IPS-15b (cell line): ENCODE data around the gene ETNK2.

ENCODE experiments used
- H3K27me3 ChIP-seq: one replicate; pipeline ENCODE4 v1.6.1; 2013; ENCODE audit warnings: low read length; ENCODE audit not compliant: control insufficient read depth, insufficient read depth
- H3K36me3 ChIP-seq: one replicate; pipeline ENCODE4 v1.6.1; 2013; ENCODE audit warnings: low read length; ENCODE audit not compliant: control insufficient read depth, insufficient read depth
- H3K4me1 ChIP-seq: one replicate; pipeline ENCODE4 v1.6.1; 2013; ENCODE audit warnings: mild to moderate bottlenecking, low read length; ENCODE audit not compliant: control insufficient read depth, insufficient read depth
- H3K4me3 ChIP-seq: one replicate; pipeline ENCODE4 v1.5.1; 2013; ENCODE audit warnings: low read depth, low read length
- H3K9ac ChIP-seq: one replicate; pipeline ENCODE4 v1.6.1; 2013; ENCODE audit warnings: low read depth, mild to moderate bottlenecking, low read length
- H3K9me3 ChIP-seq: one replicate; pipeline ENCODE4 v1.6.1; 2013; ENCODE audit warnings: mild to moderate bottlenecking, low read length; ENCODE audit not compliant: control insufficient read depth, insufficient read depth

ETNK2 gene

DNA sequence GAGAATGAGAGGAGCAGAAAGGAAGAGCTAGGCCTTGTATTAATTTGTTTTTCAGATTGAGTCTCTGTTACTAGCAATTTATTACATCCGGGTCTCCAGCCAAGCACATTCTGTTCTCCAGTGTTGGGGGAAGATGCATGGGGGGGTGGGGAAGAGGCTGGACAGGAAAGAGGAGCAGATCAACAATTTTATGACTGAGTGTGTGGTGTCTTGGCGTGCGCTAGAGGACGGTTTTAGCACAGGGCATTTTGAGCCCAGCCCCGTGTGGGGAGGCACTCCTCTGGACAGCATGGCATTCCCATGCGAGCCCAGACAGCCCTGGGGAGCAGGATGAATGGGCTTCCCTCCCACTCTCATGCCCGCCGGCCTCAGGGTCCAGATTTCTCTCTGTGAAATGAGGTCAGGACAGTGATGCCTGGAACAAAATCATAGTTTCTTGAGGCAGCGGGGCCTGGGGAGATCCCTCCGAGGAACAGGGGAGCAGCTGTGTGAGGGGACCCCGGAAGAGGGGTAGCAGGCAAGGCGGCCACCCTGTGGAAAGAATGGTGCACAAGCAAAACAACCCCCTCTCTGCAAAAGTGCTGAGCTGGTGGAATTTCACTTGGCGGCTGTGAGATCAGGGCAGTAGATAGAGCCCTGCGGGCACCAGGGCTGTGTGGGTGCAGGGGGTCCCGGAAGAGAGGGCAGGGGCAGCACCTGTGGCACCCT is 62.6 kb downstream of the ETNK2 start:
- peaks cover 66% of the 10 kb centered on the region for H3K4me1 ChIP-seq
- H3K9ac ChIP-seq: peak overlapping the region; percentile 28
- H3K27me3 ChIP-seq: no peaks in the 10 kb centered on the region
- H3K36me3 ChIP-seq: no peaks in the 10 kb centered on the region
- peak overlapping the region; percentile 5 for H3K4me3 ChIP-seq
- H3K9me3 ChIP-seq: no peaks in the 10 kb centered on the region

DNA sequence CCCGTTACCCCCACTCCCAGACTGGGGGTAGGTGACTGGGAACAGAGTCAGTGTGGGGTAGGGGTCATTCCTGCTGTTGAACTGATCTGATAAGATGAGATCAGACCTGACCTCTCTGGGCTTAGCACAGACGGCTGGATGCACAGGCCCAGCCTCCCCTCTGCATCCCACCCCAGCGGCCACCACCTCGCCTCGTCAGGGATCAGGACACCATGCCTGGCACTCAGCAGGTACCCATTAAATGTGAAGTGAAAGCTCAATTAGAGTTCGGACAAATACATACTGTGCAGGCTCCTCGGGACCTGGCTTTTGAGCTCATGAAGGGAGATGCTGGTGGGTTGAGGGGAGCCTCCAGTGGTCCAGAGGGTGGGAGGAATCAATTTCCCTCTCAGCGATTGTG is 63.2 kb downstream of the ETNK2 start:
- Histone ChIP-seq H3K9me3 (no peaks in the 10 kb centered on the region), H3K9ac (peak overlapping the region; percentile 28), H3K4me3 (peak overlapping the region; percentile 5), H3K36me3 (no peaks in the 10 kb centered on the region), H3K4me1 (peaks cover 66% of the 10 kb centered on the region), H3K27me3 (no peaks in the 10 kb centered on the region)

GRCh38 chr1:204087893-204088528 is 63.8 kb downstream of the ETNK2 start:
- Histone ChIP-seq H3K4me1 (peaks cover 66% of the 10 kb centered on the region), H3K4me3 (no peak overlapping the region)

GRCh38 chr1:204087181-204087892 is 64.5 kb downstream of the ETNK2 start:
- H3K4me3 ChIP-seq: no peak overlapping the region
- no peaks in the 10 kb centered on the region for H3K27me3 ChIP-seq
- H3K9me3 ChIP-seq: no peaks in the 10 kb centered on the region
- H3K9ac ChIP-seq: no peak overlapping the region
- H3K4me1 ChIP-seq: peaks cover 67% of the 10 kb centered on the region
- no peaks in the 10 kb centered on the region for H3K36me3 ChIP-seq

More at GRCh38 chr1:204087893-204088528, 63.8 kb downstream of the ETNK2 start:
- Histone ChIP-seq H3K9me3 (no peaks in the 10 kb centered on the region), H3K27me3 (no peaks in the 10 kb centered on the region), H3K9ac (no peak overlapping the region), H3K36me3 (no peaks in the 10 kb centered on the region)

DNA sequence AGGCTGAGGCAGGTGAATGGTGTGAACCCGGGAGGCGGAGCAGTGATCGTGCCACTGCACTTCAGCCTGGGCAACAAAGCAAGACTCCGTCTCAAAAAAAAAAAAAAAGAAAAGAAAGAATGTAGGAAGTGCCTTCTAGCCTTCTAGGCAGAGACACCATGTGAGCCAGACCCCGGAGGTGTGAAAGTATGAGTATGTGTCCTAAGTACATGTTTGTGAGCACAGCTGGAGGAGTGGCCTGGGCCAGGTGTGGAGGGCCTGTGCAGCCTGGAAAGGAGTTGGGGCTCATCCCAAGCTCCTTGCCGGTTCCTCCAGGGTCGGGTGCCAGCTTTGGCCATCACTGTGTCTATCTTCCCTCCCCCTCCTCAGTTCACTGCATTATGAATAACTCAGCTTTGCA is 66.0 kb downstream of the ETNK2 start:
- no peak overlapping the region for H3K4me3 ChIP-seq
- H3K27me3 ChIP-seq: no peaks in the 10 kb centered on the region
- no peak overlapping the region for H3K9ac ChIP-seq
- no peaks in the 10 kb centered on the region for H3K9me3 ChIP-seq
- peaks cover 63% of the 10 kb centered on the region for H3K4me1 ChIP-seq
- no peaks in the 10 kb centered on the region for H3K36me3 ChIP-seq

DNA sequence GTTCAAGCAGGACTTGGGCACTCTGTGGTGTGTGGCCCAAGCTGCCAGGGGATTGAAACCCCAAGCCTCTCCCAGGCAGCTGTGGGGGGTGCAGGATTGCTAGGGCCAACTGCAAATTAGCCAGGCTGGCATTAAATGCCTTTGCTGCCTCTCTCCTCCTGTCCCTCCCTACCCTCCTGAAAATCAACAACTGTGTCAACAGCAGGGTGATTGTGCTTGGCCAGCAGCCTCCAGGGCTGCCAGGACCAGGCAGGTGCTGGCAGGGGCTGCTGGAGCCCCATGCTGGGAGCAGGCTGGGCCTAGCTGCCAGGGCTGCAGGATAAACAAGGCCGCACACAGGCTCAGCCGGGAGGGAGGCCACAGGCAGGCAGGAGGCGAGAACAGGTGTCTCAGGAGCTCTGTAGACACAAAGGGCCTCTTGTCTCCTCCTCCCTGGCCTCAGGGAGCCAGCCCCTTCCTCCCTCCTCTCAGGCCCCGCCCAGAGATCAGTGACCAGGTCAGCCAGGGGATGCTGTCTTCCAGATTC is 67.5 kb downstream of the ETNK2 start:
- Histone ChIP-seq H3K4me1 (peaks cover 65% of the 10 kb centered on the region), H3K9me3 (no peaks in the 10 kb centered on the region), H3K27me3 (no peaks in the 10 kb centered on the region), H3K4me3 (peak overlapping the region; percentile 4), H3K9ac (peak overlapping the region; percentile 74), H3K36me3 (no peaks in the 10 kb centered on the region)

DNA sequence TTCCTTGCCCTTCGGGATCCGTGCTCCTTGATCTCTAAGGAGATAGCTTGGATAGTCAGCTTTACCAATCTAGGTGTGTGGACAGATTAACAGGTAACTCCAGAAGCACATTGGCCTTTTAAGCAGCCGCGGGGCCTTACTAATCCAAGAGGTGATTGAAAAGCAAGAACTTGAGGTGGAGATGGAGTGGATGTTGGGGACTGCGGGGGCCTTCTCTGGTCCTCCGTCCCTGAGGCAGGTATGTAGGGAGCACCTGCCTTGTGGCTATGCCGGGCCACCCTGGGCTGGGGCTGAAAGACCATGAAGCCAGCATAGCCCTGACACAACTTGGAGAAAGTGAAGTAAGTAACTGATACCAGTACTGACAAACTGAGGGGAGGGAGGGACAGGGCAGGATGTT is 68.4 kb downstream of the ETNK2 start:
- Histone ChIP-seq H3K4me3 (no peak overlapping the region), H3K4me1 (peaks cover 60% of the 10 kb centered on the region), H3K27me3 (no peaks in the 10 kb centered on the region), H3K9me3 (no peaks in the 10 kb centered on the region), H3K36me3 (no peaks in the 10 kb centered on the region), H3K9ac (no peak overlapping the region)

GRCh38 chr1:204081791-204082513 is 69.9 kb downstream of the ETNK2 start:
- no peak overlapping the region for H3K4me3 ChIP-seq
- no peaks in the 10 kb centered on the region for H3K9me3 ChIP-seq
- H3K36me3 ChIP-seq: no peaks in the 10 kb centered on the region
- H3K27me3 ChIP-seq: no peaks in the 10 kb centered on the region
- peak overlapping the region; percentile 48 for H3K9ac ChIP-seq
- H3K4me1 ChIP-seq: peaks cover 59% of the 10 kb centered on the region

GRCh38 chr1:204081164-204081790 is 70.6 kb downstream of the ETNK2 start:
- Histone ChIP-seq H3K36me3 (peaks cover 3% of the 10 kb centered on the region), H3K9me3 (no peaks in the 10 kb centered on the region), H3K4me1 (peaks cover 65% of the 10 kb centered on the region), H3K27me3 (no peaks in the 10 kb centered on the region), H3K4me3 (no peak overlapping the region), H3K9ac (no peak overlapping the region)
